K562 (cell line): Measurements from ENCODE around the gene ATP6V0E1. TPM values are rescaled to one million over a fixed set of nuclear protein-coding genes. Genes with fewer than 3 reads are reported as not detected.

ENCODE experiments used
- ARNT ChIP-seq, 2 experiments: fragments of 450-650 bp; IDR thresholded peaks; 2 replicates each; pipeline ENCODE4 v1.6.1; 2016; ENCODE audit warnings: mild to moderate bottlenecking in 1 of 2
- ATF2 ChIP-seq: sonication (generic); formaldehyde crosslinking; IDR thresholded peaks from 2 replicates; pipeline ENCODE4 v1.8.1; 2022; ENCODE audit warnings: missing genetic modification reagents
- ELF1 ChIP-seq: fragments of 200-800 bp; sonication (Bioruptor generic); IDR thresholded peaks from 2 replicates; pipeline ENCODE4 v1.6.1; 2016; ENCODE audit warnings: missing genetic modification characterization, missing compliant biosample characterization
- FOXP1 ChIP-seq: sonication (generic); formaldehyde crosslinking; IDR thresholded peaks from 2 replicates; pipeline ENCODE4 v1.8.0; 2022; ENCODE audit warnings: mild to moderate bottlenecking, missing genetic modification reagents
- HDAC2 ChIP-seq: fragments of 450-650 bp; IDR thresholded peaks from 2 replicates; pipeline ENCODE4 v1.6.1; 2016; ENCODE audit warnings: mild to moderate bottlenecking
- HMG20B ChIP-seq: fragments of 250-450 bp; sonication (Bioruptor Pico); IDR thresholded peaks from 2 replicates; pipeline ENCODE4 v1.5.0; 2021; ENCODE audit warnings: mild to moderate bottlenecking
- KLF1 ChIP-seq: fragments of 450-650 bp; IDR thresholded peaks from 2 replicates; pipeline ENCODE4 v1.6.1; 2016; ENCODE audit warnings: missing genetic modification characterization, missing compliant biosample characterization
- MAFK ChIP-seq: IDR thresholded peaks from 2 replicates; pipeline ENCODE4 v1.6.1; 2011; ENCODE audit warnings: low read length, improper control_type of control experiment
- MIER1 ChIP-seq: fragments of 450-650 bp; IDR thresholded peaks from 2 replicates; pipeline ENCODE4 v1.6.1; 2016; ENCODE audit warnings: antibody characterized with exemption, mild to moderate bottlenecking, low read depth
- NFRKB ChIP-seq: fragments of 450-650 bp; IDR thresholded peaks from 2 replicates; pipeline ENCODE4 v1.6.1; 2016; ENCODE audit warnings: low read depth
- POLR2AphosphoS2 ChIP-seq: IDR thresholded peaks from 2 replicates; pipeline ENCODE4 v1.6.1; 2012; ENCODE audit warnings: low read length, improper control_type of control experiment
- PRDM10 ChIP-seq: fragments of 450-650 bp; IDR thresholded peaks from 2 replicates; pipeline ENCODE4 v1.6.1; 2018; ENCODE audit not compliant: partially characterized antibody
- RBM22 ChIP-seq: fragments of 200-400 bp; formaldehyde crosslinking; IDR thresholded peaks from 2 replicates; pipeline ENCODE4 v1.6.1; 2018; ENCODE audit warnings: low read length, low read depth; ENCODE audit not compliant: poor library complexity, severe bottlenecking
- RBM34 ChIP-seq: fragments of 200-400 bp; formaldehyde crosslinking; IDR thresholded peaks from 2 replicates; pipeline ENCODE4 v1.6.1; 2018; ENCODE audit warnings: low read length, borderline replicate concordance; ENCODE audit not compliant: insufficient read depth
- RUNX1 ChIP-seq: sonication (generic); IDR thresholded peaks from 2 replicates; pipeline ENCODE4 v1.6.1; 2016; ENCODE audit warnings: antibody characterized with exemption, low read depth
- SFPQ ChIP-seq: fragments of 200-400 bp; formaldehyde crosslinking; IDR thresholded peaks from 2 replicates; pipeline ENCODE4 v1.6.1; 2017; ENCODE audit warnings: mild to moderate bottlenecking, low read depth, low read length, moderate library complexity
- SMARCC2 ChIP-seq: fragments of 450-650 bp; IDR thresholded peaks from 2 replicates; pipeline ENCODE4 v1.6.1; 2017; ENCODE audit warnings: antibody characterized with exemption, moderate library complexity, mild to moderate bottlenecking, low read depth
- SMARCE1 ChIP-seq: fragments of 450-650 bp; IDR thresholded peaks from 2 replicates; pipeline ENCODE4 v1.7.1; 2016; ENCODE audit warnings: mild to moderate bottlenecking
- XRCC5 ChIP-seq: fragments of 200-400 bp; formaldehyde crosslinking; IDR thresholded peaks from 2 replicates; pipeline ENCODE4 v1.6.1; 2017; ENCODE audit warnings: low read depth, mild to moderate bottlenecking, low read length
- ZBTB2 ChIP-seq: fragments of 450-650 bp; IDR thresholded peaks from 2 replicates; pipeline ENCODE4 v1.6.1; 2016; ENCODE audit warnings: antibody characterized with exemption
- ZNF146 ChIP-seq: IDR thresholded peaks from one replicate; pipeline ENCODE4 v1.6.1; 2018; ENCODE audit warnings: missing compliant biosample characterization; ENCODE audit not compliant: unreplicated experiment
- ZNF212 ChIP-seq: fragments of 450-650 bp; formaldehyde crosslinking; IDR thresholded peaks from 2 replicates; pipeline ENCODE4 v1.4.0; 2020; ENCODE audit warnings: mild to moderate bottlenecking
- ZNF75A ChIP-seq: fragments of 450-650 bp; formaldehyde crosslinking; IDR thresholded peaks from 2 replicates; pipeline ENCODE4 v1.4.0; 2020; ENCODE audit warnings: mild to moderate bottlenecking
- polyA plus RNA-seq, 8 experiments: library from polyadenylated mRNA; depleted of rRNA in 4 of 8; stranded (reverse) in 5 of 8; unstranded in 3 of 8; fragments of >200 nt; fragmentation: Nextera tagmentation in 2 of 8; fragmentation: Illumina TruSeq in 1 of 8; extraction: Ambion mirVana in 2 of 8; extraction: Trizol in 1 of 8; gene quantifications; 2 replicates each; pipeline versions ENCODE4 v1.2.1 to v1.2.3, GENCODE V29; 2011 to 2014; ENCODE audit warnings: inconsistent platforms in 1 of 8, missing spikeins in 1 of 8
- total RNA-seq, 7 experiments: library from RNA; depleted of rRNA in 6 of 7; stranded (reverse); fragments of >200 nt in 6 of 7; fragmentation: Illumina TruSeq in 2 of 7; extraction: Trizol in 2 of 7; gene quantifications; 2 replicates each; pipeline versions ENCODE4 v1.2.1 to v1.2.3, GENCODE V29; 2011 to 2021; ENCODE audit warnings: low replicate concordance in 1 of 7

ATP6V0E1 gene
- total and polyA plus RNA-seq, 9 of the 15 experiments (the other 6 are each of a cell fraction or from before 2014, with no cell fraction given): 63.8 to 395 (median 112) TPM

- TF ChIP-seq HMG20B (CRISPR knock-in tag): no peak
- TF ChIP-seq PRDM10: peak; percentile 34
- TF ChIP-seq RUNX1: no peak
- no peak for TF ChIP-seq ZBTB2
- TF ChIP-seq ZNF212 (CRISPR knock-in tag): no peak
- TF ChIP-seq MAFK: no peak
- TF ChIP-seq FOXP1: no peak
- TF ChIP-seq SFPQ: no peak
- no peak for TF ChIP-seq SMARCC2
- no peak for TF ChIP-seq ARNT (IDR thresholded peaks at IDR 0.05)
- no peak for TF ChIP-seq KLF1 (tag)
- TF ChIP-seq RBM34: no peak
- no peak for TF ChIP-seq ZNF75A (CRISPR knock-in tag)
- TF ChIP-seq NFRKB: no peak
- peak; percentile 56; the same call in 1 of the 2 replicates for TF ChIP-seq SMARCE1
- TF ChIP-seq MIER1: no peak
- TF ChIP-seq ZNF146: no peak
- TF ChIP-seq XRCC5: no peak
- TF ChIP-seq RBM22: no peak
- TF ChIP-seq POLR2AphosphoS2: no peak
- TF ChIP-seq HDAC2: 0 out of 2 replicates have a peak, but pooled peaks have one; percentile 35
- no peak for TF ChIP-seq ATF2 (CRISPR knock-in tag)
- no peak for TF ChIP-seq ELF1
Observed at GRCh38 chr5:172943283-172943841, 40.2 kb upstream of the ATP6V0E1 start (continued).
